GM12878 (cell line): ENCODE measurements around the gene SEPTIN1. TPM values are rescaled to one million over a fixed set of nuclear protein-coding genes. Genes with fewer than 3 reads are reported as not detected.

Source experiments
- ATAC-seq: fragments of 200-7000 bp; cut with Tn5 transposase; 3 replicates; pipeline ENCODE4 v1.9.1; 2020; ENCODE audit warnings: mild to moderate bottlenecking, moderate library complexity
- BruUV-seq: library from RNA; stranded (reverse); fragments of 400-500 nt; replicated peaks from 2 replicates; lab custom pipeline; 2021; lab: Mats Ljungman, UMichigan
- CTCF ChIA-PET: fragments of 300-600 bp; sonication (Branson Sonifier 250); formaldehyde crosslinking; extraction: SDS; loops from one replicate; lab custom pipeline; 2021; ENCODE audit warnings: inconsistent platforms; lab: Yijun Ruan, JAX
- POLR2A ChIA-PET: fragments of 350-600 bp; formaldehyde crosslinking; extraction: SDS; loops from one replicate; lab custom pipeline; 2021; ENCODE audit warnings: inconsistent platforms; lab: Charles Lee
- RAD21 ChIA-PET: fragments of 300-600 bp; sonication (Branson Sonifier 250); formaldehyde crosslinking; loops from one replicate; lab custom pipeline; 2023; ENCODE audit warnings: antibody characterized with exemption; ENCODE audit not compliant: unreplicated experiment; lab: Charles Lee
- SMC1A ChIA-PET: fragments of 300-600 bp; sonication (Branson Sonifier 250); formaldehyde crosslinking; loops from one replicate; lab custom pipeline; 2023; ENCODE audit not compliant: unreplicated experiment, uncharacterized antibody; lab: Charles Lee
- DNase-seq: peaks from one replicate; pipeline ENCODE4 v3.0.0-alpha.2; 2011; ENCODE audit warnings: low read depth, low spot score
- FAIRE-seq: peaks from 3 replicates; lab custom pipeline; 2011; peaks lifted over from hg19 to GRCh38; lab: Jason Lieb, UNC
- H2AFZ ChIP-seq: 2 replicates; pipeline ENCODE4 v1.6.0; 2011; ENCODE audit warnings: low read depth, low read length, control low read depth; ENCODE audit not compliant: control insufficient read depth
- H3K27ac ChIP-seq: 2 replicates; pipeline ENCODE4 v1.5.1; 2011; ENCODE audit warnings: control low read depth; ENCODE audit not compliant: control insufficient read depth, insufficient read depth
- H3K27me3 ChIP-seq, 2 experiments: replicated peaks in 1 of 2; 2 replicates each; pipeline versions ENCODE4 v1.6.0 to v1.6.1; 2011; ENCODE audit warnings: low read length in 1 of 2; ENCODE audit not compliant: control insufficient read depth in 2 of 2, insufficient read depth in 2 of 2
- H3K36me3 ChIP-seq, 2 experiments: 2 replicates each; pipeline ENCODE4 v1.5.1; 2011; ENCODE audit warnings: low read length in 1 of 2; ENCODE audit not compliant: control insufficient read depth in 2 of 2, insufficient read depth in 2 of 2
- H3K4me1 ChIP-seq: 2 replicates; pipeline ENCODE4 v1.6.1; 2011; ENCODE audit warnings: mild to moderate bottlenecking, low read length, moderate library complexity, mixed read lengths; ENCODE audit not compliant: control insufficient read depth, insufficient read depth
- H3K4me2 ChIP-seq: 2 replicates; pipeline ENCODE4 v1.6.0; 2011; ENCODE audit warnings: control low read depth; ENCODE audit not compliant: control insufficient read depth, insufficient read depth
- H3K4me3 ChIP-seq: fragments of 200-600 bp; sonication (generic); 2 replicates; pipeline ENCODE4 v1.5.1; 2016
- H3K79me2 ChIP-seq: 2 replicates; pipeline ENCODE4 v1.6.0; 2011; ENCODE audit warnings: low read length; ENCODE audit not compliant: control insufficient read depth, insufficient read depth
- H3K9ac ChIP-seq: 2 replicates; pipeline ENCODE4 v1.8.0; 2011; ENCODE audit warnings: low read length, control low read depth, mixed read lengths; ENCODE audit not compliant: control insufficient read depth, insufficient read depth
- H3K9me3 ChIP-seq: replicated peaks from 3 replicates; pipeline ENCODE4 v1.5.1; 2011; ENCODE audit warnings: mild to moderate bottlenecking, low read length; ENCODE audit not compliant: control insufficient read depth, insufficient read depth
- H4K20me1 ChIP-seq: 2 replicates; pipeline ENCODE4 v1.6.0; 2011; ENCODE audit not compliant: control insufficient read depth, insufficient read depth
- CREM ChIP-seq: IDR thresholded peaks from 2 replicates; pipeline ENCODE4 v1.6.1; 2014; ENCODE audit warnings: antibody characterized with exemption, low read depth
- NR2F1 ChIP-seq: fragments of 450-650 bp; conservative IDR thresholded peaks from 2 replicates; pipeline ENCODE4 v1.6.1; 2017; ENCODE audit warnings: mild to moderate bottlenecking
- POLR2AphosphoS5 ChIP-seq: IDR thresholded peaks from 2 replicates; pipeline ENCODE4 v1.6.1; 2011; ENCODE audit warnings: mild to moderate bottlenecking, low read length, inconsistent platforms
- SPI1 ChIP-seq: IDR thresholded peaks from 2 replicates; pipeline ENCODE4 v1.6.1; 2011; ENCODE audit warnings: low read depth, mild to moderate bottlenecking, low read length, moderate library complexity, borderline replicate concordance; ENCODE audit not compliant: insufficient read depth
- ZBTB40 ChIP-seq: fragments of 450-650 bp; IDR thresholded peaks from 2 replicates; pipeline ENCODE4 v1.6.1; 2016; ENCODE audit warnings: mild to moderate bottlenecking, moderate library complexity, borderline replicate concordance
- WGBS: methylation state at CpG from one replicate; pipeline ENCODE4 v1.1.6; 2016; ENCODE audit warnings: low lambda C conversion rate; ENCODE audit not compliant: insufficient replicate concordance, insufficient coverage; ENCODE audit errors: missing lambda C conversion rate; 5-methylcytosine and 5-hydroxymethylcytosine counted together
- in situ Hi-C: fragments of 300-500 bp; cut with MboI; formaldehyde crosslinking; loops from 9 replicates; pipeline ENCODE4 v1.14.3; 2018; ENCODE audit warnings: mixed read lengths
- intact Hi-C: fragments of 100-400 bp; cut with micrococcal nuclease; formaldehyde crosslinking; loops from one replicate; pipeline ENCODE4 v1.14.2; 2022; ENCODE audit not compliant: unreplicated experiment
- polyA plus RNA-seq, 11 experiments: library from polyadenylated mRNA; depleted of rRNA in 4 of 11; unstranded in 6 of 11; stranded (reverse) in 5 of 11; fragments of >200 nt; fragmentation: Nextera tagmentation in 4 of 11; fragmentation: Illumina TruSeq in 1 of 11; extraction: Ambion mirVana in 4 of 11; extraction: Trizol in 1 of 11; gene quantifications; 1 replicate in 1 of 11; 2 replicates in 10 of 11; pipeline versions ENCODE4 v1.2.1 to v1.2.3, GENCODE V29; 2011 to 2016; ENCODE audit warnings: inconsistent platforms in 2 of 11, missing spikeins in 2 of 11, low read depth in 1 of 11
- total RNA-seq, 4 experiments: library from RNA; depleted of rRNA in 3 of 4; stranded (reverse); fragments of >200 nt in 3 of 4; fragmentation: Illumina TruSeq in 1 of 4; extraction: Trizol in 1 of 4; gene quantifications; 2 replicates each; pipeline versions ENCODE4 v1.2.1 to v1.2.3, GENCODE V29; 2013 to 2021

Gene SEPTIN1
- total and polyA plus RNA-seq, 10 of the 15 experiments (the other 5 are each of a cell fraction or from before 2014, with no cell fraction given), result 2.8 to 153 (median 94.1) TPM

DNA sequence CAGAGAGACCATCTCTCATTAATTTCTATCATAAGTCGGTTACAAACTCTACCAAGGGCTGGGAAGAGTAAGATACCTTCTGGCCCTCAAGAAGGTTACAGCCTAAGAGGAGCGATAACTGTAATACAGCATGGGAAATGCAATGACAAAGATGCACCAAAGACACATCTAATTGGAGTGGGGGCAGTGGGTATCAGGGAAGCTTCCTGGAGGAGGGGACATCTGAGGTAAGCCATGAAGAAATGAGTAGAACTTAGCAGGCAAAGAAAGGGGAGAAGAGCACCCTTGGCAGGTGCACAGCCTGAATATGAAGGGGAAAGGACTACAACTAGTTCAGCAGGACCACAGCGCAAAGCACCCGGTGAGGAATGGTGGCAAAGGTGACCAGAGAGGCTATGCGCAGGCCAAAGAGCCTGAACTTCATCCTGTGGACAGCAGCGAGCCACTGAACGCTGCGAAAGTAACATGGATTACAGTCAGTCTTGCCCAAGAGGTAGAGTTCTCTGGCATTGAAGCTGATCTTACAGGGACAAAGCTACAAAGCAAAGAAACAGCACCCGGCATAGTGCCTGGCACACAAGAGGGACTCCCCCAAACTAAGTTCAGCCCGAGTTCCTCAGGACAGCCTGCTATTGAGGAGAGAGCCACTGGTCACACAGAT lies 14.9 kb downstream of the SEPTIN1 start:
- POLR2A ChIA-PET, result interaction anchor here (1.0 to 2.1 kb wide), 4 partner anchors 9 to 42 kb away, joined by 4 to 8 read pairs (median 6); no protein-coding TSS in a partner anchor
- FAIRE-seq (no peak), ATAC-seq (no peak), DNase-seq (no peak)
- peaks cover 17% of the 10 kb centered on the region for H4K20me1 ChIP-seq
- 75% methylated on average over 10 of the region's 10 CpGs for WGBS
- CTCF ChIA-PET, result interaction anchor here (1.0 to 9.0 kb wide), 4 partner anchors 15 to 248 kb away, joined by 3 to 70 read pairs (median 4); partner anchors contain the start of genes SEPTIN1 and ZNF771
- BruUV-seq, result no TSS peak
- H3K4me2 ChIP-seq, result peak overlapping the region; percentile 98
- H3K36me3 ChIP-seq, result peaks cover 4 to 11% of the 10 kb centered on the region in 2 experiments; a peak in 3 of 4 replicates
- TF ChIP-seq ZBTB40 (no peak), NR2F1 (no peak), POLR2AphosphoS5 (no peak), SPI1 (no peak), CREM (no peak)
- H3K27me3 ChIP-seq, result no peaks in the 10 kb centered on the region
- H2AFZ ChIP-seq, result no peak overlapping the region
- peaks cover 35% of the 10 kb centered on the region for H3K79me2 ChIP-seq
- peak overlapping the region; percentile 86 for H3K9ac ChIP-seq
- H3K27ac ChIP-seq, result no peak overlapping the region; the same call in 1 of the 2 replicates
- in situ Hi-C loops, result no loop called here
- peaks cover 16% of the 10 kb centered on the region for H3K4me1 ChIP-seq
- SMC1A ChIA-PET, result interaction anchor here (0.6 to 3.5 kb wide), 4 partner anchors 17 to 274 kb away, joined by 3 to 15 read pairs (median 4); partner anchors contain the start of gene ZNF771
- H3K9me3 ChIP-seq, result no peaks in the 10 kb centered on the region
- RAD21 ChIA-PET, result interaction anchor here (0.7 to 1.6 kb wide), 2 partner anchors 15 to 59 kb away, joined by 3 to 4 read pairs; partner anchors contain the start of gene SEPTIN1
- intact Hi-C loops, result no loop called here
- H3K4me3 ChIP-seq, result peak overlapping the region; percentile 97
